Gastrocnemius medialis (tissue), 4 donors: ENCODE data around the gene OGA.

Experiments used
- CTCF ChIP-seq, 5 experiments: fragments of 450-650 bp in 3 of 5; fragments of 200-600 bp in 2 of 5; sonication (generic) in 2 of 5; IDR thresholded peaks in 4 of 5; conservative IDR thresholded peaks in 1 of 5; 1 replicate in 4 of 5; 2 replicates in 1 of 5; pipeline ENCODE4 v1.5.1; 2016 to 2019; ENCODE audit warnings: antibody characterized with exemption in 5 of 5, mild to moderate bottlenecking in 3 of 5, moderate library complexity in 3 of 5
- POLR2A ChIP-seq, 2 donors: fragments of 450-650 bp; IDR thresholded peaks; one replicate each; pipeline ENCODE4 v1.6.1; 2017; ENCODE audit warnings: antibody characterized with exemption in 2 of 2, mild to moderate bottlenecking in 2 of 2, moderate library complexity in 2 of 2

- no peak for TF ChIP-seq POLR2A (IDR thresholded peaks at IDR 0.05)
- TF ChIP-seq CTCF (IDR thresholded peaks at IDR 0.05 in 4 of 5, conservative IDR thresholded peaks at IDR 0.05 in 1 of 5) = no peak
These were observed 16.1 kb upstream of the OGA start for GRCh38 chr10:101834341-101834740.
